NCI-H82 (cell line): ENCODE data around the gene CTNND2.

ENCODE experiments used
- DNase-seq: peaks from one replicate; lab custom pipeline; 2025; lab: John Stamatoyannopoulos, UW

CTNND2 gene

DNA sequence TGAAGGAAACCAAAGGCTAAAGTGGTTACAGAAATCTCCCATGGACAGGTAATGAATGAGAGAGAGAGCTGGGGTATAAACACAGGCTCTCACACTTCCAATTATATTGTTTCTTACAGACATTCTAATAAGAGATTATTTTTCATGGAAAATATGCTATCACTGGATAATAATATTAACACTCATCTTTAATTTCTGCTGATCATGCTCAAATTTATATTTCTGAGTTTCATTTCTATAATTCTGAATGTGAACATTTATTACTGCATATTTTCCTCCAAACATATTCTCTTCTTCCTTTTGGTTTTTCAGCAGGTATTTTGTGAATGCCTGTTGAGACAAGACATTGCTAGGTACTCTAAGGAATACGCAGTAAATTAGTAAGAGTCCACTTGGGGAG, 733.0 kb downstream of the CTNND2 start:
- DNase-seq: no peak

DNA sequence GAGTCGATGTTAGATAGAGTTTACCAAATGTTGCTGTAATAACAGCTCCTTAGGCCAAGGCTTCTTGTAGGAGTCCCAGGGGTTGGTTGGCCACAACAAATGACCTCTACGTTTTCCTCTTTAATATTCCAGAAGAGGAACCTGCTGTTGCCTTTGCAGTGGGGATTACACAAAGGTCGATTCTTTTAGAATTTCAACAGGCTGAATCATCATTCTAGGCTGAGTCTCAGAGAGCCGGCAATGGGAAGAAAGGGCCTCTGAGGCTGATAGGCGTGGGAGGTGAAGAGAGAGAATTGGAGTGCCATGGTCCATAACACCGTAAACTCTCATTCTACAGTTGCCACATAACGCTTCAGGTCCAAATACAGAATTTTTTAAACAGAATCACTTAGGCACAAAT, 737.3 kb downstream of the CTNND2 start:
- DNase-seq: no peak

DNA sequence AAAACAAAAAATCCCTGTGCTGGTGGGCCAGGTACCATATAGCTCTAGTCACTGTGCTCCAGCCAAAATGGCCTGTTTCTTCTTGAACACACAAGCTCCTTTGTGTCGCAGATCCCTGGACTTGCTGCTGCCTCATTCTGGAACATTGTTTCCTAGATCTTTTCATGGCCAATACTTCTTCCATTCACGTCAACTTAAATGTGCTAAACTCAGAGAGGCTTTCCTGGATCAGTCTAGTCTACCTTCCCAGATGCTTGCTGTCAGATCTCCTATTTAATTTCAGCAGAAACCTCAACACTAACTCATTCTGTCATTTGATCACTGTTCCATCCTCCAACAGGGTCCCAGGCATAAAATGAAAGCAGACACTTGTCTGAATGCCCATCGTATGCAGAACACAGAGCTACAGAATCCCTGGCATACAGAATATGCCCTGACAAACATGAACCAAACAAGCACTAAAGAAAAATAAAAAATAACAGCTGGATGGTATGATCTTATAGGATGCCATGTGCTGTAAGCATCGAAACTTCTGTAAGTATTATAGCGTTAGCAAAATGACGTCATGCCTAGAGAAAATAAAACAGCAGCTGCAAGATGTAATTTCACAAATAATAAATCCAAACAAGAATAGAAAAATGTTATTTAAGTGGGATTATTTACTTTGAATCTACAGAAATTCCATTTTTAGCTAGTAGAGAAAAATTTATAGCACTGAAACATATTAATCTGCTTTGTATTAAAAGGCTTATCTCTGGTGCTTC, 739.5 kb downstream of the CTNND2 start:
- DNase-seq: no peak

DNA sequence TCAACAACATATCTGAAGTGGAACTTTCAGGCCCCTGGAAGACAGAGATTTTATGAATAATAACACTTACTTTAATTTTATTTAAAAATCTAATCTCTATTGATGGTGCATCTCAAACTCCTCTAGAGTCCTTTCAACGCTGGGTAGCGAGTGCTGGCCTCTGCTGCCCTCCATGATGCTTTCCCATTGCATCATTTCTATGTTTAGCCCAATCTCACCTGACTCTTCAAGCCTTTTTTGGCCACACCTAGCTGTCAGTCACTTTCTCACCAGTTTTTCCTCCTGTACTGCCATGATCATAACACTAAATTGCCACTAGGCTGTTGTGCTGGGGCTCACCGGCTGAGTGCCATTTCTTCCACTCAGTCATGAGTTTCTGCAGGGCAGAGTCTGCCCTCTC, 747.1 kb downstream of the CTNND2 start:
- no peak for DNase-seq

DNA sequence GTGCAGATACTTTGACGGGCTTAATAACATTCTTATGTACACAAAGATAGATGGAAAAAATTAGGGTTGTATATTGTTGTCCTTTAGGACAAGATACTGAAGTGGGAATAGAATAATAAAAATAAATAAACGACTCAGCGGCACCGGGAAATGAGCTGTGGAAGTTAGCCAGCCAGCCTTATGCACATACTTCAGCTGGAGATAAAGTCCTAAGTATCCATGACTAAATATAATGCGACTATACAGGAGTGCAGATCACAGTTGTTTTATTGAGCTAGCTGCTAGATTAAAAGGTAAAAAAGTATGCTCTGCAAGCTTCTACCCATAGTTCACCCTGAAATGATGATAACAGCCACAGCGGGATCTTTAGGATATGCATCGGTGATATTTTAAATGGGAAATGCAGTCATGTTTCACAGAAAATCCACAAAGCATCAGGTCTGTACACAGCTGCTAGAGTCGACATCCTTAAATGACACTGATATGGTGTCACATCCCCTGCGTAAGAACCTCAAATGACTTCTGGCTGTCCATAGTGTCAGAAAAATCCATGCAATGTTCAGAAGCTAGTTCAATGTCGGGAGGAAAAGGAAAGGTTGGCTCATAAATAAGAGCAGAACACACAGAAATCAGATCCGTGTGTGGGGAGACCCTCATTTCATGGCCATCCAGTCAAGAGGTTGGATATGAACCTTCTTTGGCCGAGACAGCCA, 750.4 kb downstream of the CTNND2 start:
- no peak for DNase-seq

DNA sequence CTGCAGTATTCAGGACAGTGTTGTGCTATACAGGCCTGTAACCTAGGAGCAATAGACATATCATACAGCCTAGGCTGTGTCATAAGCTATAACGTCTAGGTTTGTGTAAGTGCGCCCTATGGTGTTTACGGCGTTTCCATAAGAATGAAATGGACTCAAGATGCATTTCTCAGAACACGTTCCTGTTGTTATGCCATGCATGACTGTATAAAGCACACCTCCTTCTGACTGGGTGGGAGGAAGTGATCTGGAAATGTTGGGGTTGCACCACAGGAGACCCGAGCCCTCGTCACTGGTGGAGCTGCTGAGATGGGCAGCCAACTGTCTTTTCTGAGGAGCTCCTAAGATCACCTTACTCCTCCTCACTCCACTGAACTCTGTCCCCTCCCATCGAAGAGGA, 751.9 kb downstream of the CTNND2 start:
- no peak for DNase-seq

DNA sequence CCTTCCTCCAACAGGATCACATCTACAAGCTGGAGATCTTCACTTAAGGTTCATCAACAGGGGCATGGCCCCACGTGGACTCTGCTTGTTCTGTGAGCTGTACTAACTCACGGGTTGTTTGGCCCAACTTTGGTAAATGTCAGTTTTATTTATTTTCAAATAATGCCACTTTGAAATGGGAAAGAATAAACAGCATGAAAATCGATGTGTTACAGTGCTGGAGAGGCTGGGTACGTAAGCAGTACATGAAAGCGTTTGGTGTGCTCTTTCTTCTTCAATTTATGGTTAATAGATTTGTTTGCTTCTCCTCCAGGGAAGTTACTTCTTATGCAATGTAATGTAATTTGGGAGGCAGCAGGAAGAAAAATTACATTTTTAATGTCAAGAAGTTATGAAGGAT, 753.3 kb downstream of the CTNND2 start:
- DNase-seq: no peak

DNA sequence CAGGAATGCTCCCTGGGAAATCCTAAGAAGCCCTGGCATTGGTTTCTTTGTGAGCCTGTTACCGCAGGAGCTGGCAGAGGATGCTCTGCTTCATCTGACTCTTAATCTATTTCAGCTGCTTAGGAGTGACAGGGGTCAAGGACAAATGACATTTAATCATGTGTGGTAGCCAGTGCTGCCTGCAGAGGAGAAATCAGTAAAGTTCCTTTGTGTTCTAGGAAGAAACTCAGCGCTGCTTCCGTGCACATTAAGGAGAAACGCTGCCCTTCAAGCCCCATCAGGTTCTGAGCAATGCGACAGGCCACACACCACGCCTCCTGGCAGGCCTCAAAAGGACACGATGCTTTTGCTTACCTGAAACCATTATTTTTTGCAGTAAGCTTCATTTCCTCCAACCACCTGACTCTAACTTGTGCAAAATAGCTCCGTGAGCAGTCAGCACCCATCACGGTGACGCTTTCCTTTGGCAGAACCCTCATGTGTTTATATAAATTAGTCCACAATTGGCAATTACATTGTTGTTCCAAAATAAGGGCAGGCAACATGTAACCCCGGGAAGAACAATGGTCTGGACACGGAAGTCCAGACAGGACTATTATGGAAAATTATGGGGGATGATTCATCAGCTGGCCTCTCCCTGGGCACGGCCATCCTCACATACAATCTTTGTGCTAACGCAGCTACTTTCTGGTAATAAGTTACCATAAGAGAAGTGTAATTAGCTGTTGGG, 755.3 kb downstream of the CTNND2 start:
- no peak for DNase-seq

DNA sequence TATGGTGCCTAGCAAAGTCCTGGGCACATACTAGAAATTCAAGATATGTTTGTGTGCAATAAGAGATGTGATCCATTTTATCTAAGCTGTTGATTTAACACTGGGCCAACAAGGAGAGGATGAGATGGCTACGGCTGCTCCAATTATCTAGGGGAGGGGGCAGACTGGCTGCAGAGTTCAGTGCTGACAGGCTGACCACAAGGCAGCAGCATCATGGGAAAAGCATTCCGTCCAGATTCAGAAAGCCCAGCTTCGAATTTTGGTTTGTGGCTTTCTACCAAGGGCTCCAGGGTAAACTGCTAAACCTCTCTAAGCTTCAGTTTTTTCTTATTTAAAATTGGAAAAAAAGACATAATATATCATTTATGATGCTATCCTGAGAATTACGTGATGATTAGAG, 758.1 kb downstream of the CTNND2 start:
- DNase-seq: no peak

DNA sequence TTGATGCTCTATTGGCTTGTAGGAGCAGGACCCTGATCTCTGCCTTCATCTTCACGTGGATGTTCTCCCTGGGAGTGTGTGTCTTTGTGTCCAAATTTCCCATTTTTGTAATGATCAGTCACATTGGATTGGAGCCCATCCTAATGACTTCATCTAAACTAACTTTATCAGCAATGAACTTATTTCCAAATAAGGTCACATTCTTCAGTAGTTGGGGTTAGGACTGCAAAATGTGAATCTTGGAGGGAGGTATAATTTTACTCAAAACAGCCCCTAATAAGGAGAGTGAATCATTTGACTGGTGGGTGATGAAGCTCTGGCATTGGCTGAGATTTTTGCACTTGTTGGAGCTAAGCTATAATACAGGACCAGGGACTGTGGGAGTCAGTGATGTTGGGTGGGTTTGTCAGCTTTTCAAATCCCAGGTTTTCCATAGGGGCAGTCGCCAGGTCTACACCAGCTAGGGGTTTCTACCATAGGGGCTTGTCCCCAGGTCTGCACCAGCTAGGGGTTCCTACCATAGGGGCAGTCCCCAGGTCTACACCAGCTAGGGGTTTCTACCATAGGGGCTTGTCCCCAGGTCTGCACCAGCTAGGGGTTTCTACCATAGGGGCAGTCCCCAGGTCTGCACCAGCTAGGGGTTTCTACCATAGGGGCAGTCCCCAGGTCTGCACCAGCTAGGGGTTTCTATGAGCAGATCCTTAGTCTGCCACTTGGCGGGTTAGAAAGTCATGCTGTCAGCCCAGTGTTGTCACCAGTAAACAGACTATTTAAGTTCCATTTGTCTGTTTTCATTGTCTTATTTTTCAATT, 760.6 kb downstream of the CTNND2 start:
- DNase-seq: no peak

DNA sequence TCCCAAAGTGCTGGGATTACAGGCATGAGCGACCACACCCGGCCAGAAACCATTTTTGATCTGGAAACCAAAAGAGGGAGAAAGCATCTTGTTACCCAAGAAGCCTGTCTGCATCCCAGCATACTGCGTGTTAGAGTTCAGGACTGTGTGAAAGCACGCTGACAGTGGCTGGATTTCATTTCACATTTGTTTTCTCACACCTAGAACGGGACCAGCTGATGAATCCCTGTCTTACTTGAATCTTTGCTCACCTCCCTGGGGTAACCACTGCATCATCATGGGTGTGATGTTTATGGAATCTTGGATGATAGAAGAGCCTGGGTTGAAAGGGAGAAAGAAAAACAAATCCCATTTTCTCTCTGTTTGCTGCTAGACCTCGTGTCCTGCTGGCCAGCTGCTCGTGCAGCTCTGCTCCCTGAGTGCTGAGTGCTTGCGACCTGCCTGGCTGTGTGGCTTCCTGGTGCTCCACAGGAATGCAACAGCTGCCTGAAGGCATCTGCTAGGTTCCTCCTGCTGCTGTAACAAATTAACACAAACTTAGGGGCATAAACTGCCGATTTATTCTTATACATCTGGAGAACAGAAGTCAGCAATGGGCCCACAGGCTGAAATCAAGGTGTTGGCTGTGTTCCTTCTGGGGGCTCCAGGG, 764.9 kb downstream of the CTNND2 start:
- DNase-seq: no peak

DNA sequence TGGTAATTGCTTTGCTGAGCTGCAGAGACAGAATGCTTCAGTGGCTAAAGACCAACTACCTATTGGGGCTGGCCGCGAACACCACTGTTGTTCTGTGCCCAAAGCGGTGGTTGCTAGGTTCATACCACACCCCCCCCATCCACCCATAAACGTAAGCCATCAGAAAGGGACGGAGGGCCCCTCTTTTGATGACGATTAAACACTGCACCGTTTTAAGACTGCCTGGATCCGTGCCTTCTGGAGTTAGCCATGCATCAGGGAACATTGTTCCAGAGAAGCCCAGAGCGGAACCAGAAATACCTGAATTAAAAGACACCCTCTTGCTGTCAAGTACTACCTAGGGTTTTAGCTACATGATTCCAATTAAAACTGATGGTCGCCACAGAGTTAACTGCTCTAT, 774.1 kb downstream of the CTNND2 start:
- no peak for DNase-seq

DNA sequence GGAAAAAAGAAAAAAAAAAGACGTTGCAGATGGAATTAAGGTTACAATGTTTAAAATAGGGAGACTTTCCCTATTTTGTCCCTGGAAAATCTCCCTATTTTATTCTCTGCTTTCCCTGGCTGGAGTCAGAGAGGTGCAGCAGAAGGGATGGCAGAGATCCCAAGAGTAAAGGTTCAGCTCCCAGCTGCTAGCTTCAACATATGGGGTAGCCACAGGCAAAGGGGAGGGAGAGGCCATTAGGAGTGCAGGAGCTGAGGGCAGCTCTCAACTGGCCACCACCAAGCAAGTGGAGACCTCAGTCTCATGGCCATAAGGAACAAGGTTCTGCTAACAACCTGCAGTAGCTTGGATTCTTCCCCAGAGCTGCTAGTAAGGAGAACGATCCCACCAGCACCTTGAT, 776.2 kb downstream of the CTNND2 start:
- DNase-seq: no peak

DNA sequence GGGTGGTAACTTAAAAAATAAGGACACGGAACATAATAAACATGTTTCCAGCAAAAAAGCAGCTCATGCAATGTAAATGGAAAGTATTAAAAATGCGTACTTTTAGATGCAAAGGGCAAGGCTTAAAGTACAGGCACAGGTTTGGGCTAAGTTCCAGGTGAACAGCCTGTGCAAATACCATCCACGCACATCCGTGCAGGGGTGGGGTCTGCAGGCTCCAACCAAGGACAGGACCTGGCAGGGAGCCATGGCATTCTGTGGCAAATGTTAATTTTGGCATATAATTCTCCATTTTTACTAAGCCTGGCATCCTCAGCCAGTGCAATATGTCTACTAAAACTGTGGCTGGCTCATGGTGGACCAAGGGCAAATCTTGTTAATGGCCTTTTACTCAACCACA, 777.4 kb downstream of the CTNND2 start:
- no peak for DNase-seq

DNA sequence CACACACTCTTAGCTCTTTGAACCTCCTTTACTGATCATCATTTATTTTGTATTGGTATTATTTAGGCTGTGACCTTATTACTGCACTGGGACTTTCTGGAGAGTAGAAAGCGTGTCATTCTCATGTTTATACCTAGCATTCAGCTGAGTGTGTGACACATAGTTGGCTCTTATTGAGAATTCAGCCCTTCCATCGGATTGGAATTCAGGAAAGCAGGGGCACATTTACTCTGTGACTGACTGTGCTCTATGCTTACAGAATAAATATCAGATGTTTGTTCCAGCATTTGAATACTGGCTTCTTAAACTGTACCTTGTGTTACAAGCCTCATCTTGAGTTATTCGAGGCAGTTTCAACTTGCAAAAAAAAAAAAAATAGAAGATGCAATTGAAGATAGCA, 782.4 kb downstream of the CTNND2 start:
- DNase-seq: no peak

DNA sequence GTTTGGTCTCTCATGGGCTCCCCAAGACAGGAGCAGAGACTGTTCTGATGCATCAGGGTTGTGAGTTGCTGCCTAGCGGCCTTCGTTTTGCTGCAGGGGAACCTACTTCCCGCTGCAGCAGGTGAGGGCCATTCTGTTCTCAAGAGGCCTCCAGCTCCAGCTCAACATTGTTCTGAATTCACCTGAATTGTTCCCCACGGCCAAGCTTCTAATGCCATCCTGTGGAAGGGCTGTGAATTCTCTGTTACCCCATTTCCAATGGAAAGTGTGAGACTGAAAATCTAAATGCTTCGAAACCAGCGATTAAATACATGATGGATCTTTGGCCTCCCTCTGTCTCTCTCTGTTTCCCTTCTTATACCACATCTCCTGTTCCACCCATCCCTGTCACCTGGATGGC, 794.1 kb downstream of the CTNND2 start:
- no peak for DNase-seq

DNA sequence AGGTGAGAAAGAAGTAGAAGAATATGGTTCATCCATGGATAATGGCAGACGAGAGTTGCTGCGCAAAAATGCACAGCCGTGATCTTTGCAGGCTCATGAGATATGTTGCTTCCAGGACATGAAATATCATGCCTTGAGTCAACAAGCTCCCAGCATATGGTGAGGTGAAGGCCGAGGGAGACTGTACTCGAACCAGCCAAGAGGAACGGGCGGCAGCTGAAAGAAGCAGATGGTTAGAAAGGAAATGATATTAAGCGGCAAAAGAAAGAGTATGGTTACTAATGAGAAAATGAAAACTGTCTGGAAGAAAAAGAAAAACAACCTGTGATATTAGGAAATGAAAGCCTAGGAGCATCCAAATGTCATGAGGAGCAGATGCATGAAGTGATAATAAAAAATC, 798.5 kb downstream of the CTNND2 start:
- DNase-seq: peak; percentile 42

DNA sequence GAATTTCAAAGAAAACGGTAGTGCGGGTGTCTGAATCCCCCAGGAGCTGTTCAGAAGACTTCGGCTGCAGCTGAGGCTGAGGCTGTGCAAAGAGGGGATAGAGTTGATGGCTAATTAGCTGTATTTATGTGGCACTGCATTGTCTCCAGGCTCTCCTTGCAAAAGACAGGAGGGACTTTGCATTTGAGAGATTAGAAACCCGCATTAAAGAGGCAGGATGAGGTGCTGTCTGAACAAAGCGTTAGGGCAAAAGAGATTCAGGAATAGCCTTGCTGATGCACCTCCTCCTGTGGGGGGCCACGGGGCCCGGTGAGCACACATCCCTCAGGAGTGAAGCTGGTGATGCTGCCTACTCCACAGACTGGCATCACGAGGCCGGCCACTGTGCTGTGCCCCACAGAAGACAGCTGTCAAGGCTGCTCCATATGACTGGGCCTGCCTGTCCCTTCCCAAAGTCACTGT, 799.6 kb downstream of the CTNND2 start:
- peak; percentile 66 for DNase-seq

DNA sequence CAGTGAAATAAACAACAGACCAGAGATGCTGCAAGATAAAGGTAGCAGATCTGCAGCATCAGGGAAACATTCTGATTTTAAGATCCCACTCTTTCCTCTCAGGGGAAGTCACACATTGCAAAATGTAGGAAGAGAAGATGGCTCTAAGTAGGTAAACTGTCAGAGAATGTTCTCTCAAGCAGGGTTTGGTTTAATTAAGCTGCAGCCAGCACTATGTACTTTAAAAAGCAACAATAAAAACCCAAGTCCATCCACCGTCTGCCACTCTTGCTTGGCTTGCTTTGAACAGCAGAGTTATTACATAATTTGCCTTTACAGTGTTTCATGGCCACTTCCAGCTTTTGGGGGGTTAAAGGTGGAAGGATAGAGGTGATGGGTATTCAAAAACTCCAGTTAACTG, 800.0 kb downstream of the CTNND2 start:
- DNase-seq: no peak

DNA sequence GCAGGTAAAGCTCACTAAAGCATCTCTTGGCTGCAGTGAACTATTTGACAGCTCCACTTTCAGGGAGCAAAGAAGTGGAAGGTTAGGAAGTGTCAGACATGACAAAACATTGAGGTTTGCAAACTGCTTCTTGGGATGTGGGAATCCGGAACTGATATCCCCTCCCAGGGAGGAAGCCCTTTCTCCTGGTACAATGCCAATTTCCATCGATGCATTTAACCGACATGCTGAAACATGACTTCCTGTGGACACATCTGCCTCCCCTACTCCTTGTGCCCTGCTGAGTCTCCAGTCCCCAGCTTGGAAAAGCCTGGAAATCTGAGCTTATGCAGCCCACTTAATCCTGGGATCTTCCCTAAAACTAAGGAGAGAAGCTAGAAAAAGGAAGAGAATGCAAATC, 820.1 kb downstream of the CTNND2 start:
- DNase-seq: no peak

DNA sequence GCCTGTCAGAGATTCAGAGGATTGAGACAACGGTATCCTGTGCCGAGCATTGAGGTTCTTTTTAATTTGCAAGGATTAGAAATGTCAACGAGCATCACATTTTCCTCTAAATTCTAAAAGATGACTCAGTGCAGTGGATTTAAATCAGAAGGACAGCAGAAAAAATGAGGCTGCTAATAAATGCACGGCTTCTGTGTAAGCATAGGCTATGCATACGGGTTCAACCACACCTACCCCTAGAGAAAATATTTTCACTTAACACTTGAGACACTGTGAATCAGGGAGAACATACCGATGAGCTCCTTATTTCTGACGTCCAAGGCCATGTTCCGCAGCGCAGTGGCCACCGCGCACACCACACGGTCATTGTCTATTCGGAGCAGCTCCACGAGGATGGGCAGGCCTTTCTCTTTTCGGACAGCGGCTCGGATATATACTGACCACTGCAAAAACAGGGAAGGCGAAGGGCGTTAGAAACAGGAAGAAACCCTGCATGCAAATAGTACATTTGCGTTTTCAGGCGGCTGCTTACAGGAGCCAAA, 821.8 kb downstream of the CTNND2 start:
- no peak for DNase-seq
